ENCODE measurements around the gene EVPL.

The EVPL gene

DNA sequence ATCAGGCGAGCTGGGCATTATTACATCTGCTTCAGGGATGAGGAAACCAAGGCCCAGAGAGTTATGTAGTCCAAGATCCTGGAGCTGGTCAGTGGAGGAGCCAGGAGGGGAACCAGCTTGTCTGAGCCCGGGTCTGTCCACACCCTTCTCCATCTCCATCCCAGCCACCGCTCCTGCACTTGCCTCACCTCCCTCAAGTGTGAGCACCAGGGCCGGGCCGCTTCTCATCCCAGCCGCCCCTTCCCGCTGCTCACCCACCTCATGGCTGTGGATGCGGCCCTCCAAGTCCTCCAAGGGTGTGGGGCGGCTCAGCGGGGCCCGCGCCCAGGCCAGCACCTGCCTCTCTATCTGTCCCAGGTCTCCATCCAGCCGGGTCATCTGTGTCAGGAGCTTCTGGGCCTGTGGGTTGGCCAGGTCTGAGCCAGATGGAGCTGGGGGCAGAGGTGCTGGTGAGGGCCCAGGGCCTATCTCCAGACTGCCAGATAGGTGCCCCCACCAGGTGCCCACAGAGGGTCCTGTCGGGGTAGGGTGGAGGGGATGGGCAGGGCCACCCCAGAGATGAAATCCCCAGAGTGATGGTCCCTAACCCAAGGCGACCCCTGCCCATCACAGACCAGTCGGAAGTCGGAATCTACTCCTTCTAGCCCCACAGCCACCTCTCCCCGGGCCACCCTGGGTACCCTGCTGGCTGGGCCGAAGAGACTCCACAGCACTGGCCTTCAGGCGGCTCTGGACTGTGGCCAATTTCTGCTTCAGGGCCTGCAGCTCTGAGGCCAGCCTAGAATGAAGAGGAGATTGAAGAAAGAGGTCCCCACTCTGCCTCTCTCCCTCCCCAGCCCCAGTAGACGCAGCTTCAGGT is 9.4 kb downstream of the EVPL start:
- DNase-seq (ENCODE audit: low read depth, low spot score), result no peak

DNA sequence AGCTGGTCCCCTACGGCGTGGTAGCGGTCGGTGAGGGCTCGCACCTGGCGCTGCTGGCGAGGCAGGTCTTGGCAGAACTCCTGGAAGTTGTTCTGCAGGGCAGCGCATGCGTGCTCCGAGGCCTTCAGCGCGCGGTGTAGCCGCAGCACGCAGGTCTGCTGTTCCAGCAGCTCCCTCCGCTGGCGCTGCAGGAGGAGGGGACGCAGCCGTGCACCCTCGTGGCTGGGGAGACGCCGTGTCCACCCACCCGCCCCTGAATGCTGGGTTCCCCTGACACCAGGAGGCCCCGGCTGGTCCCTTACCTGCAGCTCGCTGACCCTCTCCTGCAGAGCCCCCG is 12.2 kb downstream of the EVPL start:
- no peak for DNase-seq (ENCODE audit: low read depth, low spot score)

GRCh38 chr17:76014100-76014924 is 12.8 kb downstream of the EVPL start:
- DNase-seq (ENCODE audit: low read depth, low spot score), result peak; percentile 61

DNA sequence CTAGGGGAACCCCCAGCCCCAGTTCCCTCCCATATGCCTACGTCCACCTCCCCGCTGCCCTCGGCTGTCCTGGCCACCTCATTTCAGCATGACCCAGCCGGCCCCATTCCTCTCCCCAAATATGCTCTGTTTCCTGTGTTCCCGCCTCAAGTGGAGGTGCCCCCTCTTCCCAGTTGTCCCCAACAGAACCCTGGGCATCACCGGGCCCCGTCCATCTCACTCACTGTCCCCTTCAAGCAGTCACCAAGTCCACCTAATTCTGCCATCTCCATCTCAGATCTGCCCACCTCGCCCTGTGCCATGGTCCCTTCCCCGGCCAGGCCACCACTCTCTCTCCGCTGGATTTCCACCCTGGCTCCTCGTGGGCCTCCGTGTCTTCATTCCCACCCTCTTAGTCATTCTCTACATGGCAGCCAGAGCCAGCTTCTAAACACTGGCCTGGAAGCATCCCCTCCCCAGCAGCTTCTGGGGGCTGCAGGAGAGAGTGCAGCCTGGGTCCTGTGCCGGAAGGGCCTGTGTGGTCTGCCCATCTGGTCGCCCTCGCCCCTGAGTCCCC is 13.7 kb downstream of the EVPL start:
- DNase-seq (ENCODE audit: low read depth, low spot score), result no peak

- no peak for DNase-seq (ENCODE audit: low read depth, low spot score)
Observed at GRCh38 chr17:76011951-76012350, 15.2 kb downstream of the EVPL start.

- DNase-seq (ENCODE audit: low read depth, low spot score), result no peak
Observed at GRCh38 chr17:76009969-76010661, 17.0 kb downstream of the EVPL start.

- DNase-seq (ENCODE audit: low read depth, low spot score), result no peak
Observed at GRCh38 chr17:76009447-76009846, 17.7 kb downstream of the EVPL start.

DNA sequence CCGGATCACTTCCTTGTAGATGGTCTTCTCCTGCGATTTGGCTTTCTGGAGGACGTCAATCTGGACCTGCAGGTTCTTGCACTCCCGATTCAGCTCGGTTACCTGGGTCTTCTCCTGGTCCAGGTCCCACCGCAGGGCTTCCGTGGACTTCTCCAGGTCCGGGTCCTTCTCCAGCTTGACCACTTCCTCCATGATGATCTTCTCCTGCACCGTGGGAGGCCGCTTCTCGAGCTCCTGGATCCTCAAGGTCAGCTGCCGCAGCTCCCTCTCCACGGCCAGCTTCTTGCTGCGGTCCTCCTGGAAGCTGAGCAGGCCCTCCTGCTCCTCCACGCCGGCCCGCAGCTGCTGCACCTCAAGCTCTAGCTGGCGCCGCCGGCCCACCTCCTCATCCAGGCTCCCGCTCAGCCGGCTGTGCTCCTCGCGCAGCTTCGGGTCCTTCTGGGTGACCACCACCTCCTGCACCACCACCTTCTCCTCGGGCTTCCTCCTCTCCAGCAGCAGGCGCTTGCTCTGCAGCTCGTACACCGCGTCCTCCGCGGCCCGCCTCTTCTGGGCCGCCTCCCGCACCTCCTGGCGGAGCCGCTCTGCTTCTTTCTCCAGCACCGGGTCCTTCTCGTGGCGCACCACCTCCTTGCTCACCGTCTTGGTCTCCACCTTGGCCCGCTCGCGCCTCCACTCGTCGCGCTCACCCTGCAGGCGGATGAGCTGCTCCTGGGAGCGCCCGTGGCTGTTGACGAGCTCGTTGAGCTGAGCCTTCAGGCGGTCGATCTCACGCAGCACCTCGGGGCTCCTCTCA is 18.3 kb downstream of the EVPL start:
- DNase-seq (ENCODE audit: low read depth, low spot score), result no peak

DNA sequence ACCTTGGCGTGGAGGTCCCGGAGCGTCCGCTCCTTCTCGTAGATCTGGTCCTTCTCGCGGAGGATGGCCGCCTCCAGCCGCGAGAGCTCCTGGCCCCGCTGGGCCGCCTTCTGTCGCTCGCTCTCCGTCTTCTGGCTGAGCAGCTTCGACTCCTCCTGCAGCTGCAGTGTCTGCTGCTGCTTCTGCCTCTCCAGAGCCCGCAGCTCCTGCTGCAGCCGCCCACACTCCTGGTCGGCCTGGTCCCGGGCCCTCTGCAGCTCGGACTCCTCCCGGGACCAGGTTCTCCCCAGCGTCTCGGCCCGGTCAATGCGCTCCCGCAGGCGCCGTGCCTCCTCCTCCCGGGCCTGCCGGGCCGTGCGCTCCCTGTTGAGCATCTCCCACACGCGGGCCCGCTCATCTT is 18.9 kb downstream of the EVPL start:
- DNase-seq (ENCODE audit: low read depth, low spot score), result no peak

GRCh38 chr17:76007850-76008165 is 19.3 kb downstream of the EVPL start:
- no peak for DNase-seq (ENCODE audit: low read depth, low spot score)

DNA sequence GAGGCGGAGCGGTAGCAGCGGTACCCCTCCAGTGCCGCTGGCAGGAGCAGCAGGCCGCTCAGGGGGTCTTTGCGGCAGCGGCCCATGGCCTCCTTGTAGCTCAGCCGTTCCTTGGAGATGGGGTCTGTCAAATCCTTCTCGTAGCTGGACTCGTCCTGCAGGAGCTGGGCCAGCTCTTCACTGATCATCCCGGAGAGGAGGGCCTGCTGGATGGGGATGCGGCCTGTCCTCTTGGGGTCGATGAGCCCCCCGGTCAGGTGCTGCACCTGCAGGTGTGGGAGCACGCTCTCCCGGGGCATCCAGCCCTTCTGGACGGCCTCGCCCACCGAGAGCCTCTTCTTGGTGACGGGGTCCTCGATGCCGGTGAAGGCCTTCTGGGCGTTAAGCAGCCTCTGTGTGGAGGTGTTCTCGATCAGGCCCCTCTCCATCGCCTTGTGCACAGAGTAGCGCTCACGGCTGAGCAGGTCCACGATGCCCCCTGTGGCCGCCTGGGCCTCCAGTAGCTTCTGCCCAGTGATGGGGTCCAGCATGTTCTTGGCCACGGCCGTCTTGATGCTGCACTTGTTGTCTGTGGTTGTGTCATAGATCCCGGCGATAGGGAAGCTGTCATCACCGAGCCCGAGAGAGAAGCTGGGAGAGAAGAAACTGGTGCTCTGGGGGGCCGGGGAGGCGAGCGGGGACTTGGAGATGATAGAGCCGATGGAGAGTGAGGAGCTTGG is 19.8 kb downstream of the EVPL start:
- no peak for DNase-seq (ENCODE audit: low read depth, low spot score)

DNA sequence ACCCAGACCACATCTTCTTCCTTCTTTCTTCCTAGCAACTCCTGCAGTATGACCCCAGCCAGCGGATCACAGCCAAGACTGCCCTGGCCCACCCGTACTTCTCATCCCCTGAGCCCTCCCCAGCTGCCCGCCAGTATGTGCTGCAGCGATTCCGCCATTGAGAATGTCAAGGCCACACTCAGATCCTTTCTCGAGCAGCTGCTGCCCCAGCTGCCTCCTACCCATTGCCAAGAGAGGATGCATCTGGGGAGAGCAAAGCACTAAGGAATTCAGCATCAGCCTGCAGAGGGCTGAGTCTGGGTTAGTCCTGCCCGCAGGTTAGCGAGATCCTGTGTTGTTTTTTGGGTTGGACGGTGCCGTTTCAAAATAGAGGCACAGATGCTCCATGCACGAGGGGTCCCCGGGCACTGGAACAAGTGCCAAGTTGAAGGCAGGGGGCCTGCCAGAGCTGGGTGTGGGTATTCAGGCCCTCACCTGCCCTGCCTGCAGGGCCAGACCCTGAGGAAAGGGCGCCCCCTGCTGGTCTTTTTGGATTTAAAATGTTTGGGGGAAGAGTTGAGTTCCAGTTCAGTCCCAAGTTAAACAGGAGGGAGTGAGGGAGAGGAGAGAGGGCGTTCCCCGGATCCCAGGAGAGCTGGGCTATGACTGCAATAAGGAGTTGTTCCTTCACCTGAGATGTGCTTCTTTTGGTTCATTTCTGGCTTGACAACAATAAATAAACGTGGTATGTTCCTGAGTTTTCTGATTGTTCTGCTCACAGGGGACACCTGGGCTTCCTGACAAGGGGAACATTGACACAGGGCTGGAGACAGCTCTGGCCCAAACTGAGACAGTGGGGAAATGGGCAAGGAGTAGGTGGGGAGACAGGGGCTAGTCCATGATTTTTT is 21.6 kb downstream of the EVPL start:
- DNase-seq (ENCODE audit: low read depth, low spot score), result peak; percentile 70

GRCh38 chr17:76004750-76005262 is 22.3 kb downstream of the EVPL start:
- DNase-seq (ENCODE audit: low read depth, low spot score), result no peak

- DNase-seq (ENCODE audit: low read depth, low spot score), result no peak
Observed at GRCh38 chr17:76003915-76004314, 23.2 kb downstream of the EVPL start.

DNA sequence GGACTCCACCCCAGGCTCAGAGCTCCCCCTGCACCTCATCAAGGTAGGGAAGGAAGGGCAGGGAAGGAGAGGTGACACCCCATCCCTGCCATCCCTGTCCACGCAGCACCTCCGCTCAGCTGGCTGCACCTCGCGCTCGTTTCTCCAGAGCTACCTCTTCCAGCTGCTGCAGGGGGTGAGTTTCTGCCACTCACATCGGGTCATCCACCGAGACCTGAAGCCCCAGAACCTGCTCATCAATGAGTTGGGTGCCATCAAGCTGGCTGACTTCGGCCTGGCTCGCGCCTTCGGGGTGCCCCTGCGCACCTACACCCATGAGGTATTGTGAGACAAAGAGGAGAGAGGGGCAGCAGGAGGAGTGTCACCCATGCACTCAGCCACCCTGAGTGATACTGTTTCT is 25.0 kb downstream of the EVPL start:
- DNase-seq (ENCODE audit: low read depth, low spot score), result no peak

DNA sequence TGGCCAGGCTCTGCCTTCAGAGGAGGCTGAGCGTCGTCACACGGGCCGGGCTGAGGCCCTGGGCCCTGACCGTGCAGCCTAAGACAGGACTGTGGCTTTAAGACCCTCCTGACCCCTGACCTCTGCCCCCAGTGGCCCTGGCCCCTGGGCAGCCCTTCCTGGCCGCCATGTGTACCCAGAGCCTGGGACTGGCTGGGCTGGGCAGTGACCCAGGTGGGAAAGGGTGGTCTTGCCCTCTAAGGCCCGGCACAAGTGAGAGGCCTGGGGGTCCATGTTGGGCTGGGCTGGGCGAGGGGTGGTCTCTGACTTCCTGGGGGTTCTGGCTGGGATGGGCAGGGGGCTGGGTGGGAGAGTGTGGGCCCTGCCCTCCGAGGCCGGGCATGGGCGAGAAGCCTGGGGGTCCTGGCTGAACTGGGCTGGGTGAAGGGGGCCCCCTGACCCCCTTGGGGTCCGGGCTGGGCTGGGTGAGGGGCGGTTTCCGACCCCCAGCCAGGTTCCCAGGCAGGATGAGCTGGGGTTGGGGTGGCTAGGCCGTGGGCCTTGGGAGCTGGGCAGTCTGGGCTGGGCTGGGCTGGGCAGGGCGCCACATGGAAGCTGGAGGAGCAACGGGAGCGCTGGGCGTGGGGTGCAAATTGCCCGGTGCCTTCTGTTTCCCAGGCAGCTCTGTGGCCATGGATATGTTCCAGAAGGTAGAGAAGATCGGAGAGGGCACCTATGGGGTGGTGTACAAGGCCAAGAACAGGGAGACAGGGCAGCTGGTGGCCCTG is 26.2 kb downstream of the EVPL start, which contains the start of gene CDK3:
Gene CDK3, plus strand, starts transcription at position 101 of the 767 bp plus-strand sequence. Its CDS starts 571 bp downstream, at position 672.
- no peak for DNase-seq (ENCODE audit: low read depth, low spot score)

DNA sequence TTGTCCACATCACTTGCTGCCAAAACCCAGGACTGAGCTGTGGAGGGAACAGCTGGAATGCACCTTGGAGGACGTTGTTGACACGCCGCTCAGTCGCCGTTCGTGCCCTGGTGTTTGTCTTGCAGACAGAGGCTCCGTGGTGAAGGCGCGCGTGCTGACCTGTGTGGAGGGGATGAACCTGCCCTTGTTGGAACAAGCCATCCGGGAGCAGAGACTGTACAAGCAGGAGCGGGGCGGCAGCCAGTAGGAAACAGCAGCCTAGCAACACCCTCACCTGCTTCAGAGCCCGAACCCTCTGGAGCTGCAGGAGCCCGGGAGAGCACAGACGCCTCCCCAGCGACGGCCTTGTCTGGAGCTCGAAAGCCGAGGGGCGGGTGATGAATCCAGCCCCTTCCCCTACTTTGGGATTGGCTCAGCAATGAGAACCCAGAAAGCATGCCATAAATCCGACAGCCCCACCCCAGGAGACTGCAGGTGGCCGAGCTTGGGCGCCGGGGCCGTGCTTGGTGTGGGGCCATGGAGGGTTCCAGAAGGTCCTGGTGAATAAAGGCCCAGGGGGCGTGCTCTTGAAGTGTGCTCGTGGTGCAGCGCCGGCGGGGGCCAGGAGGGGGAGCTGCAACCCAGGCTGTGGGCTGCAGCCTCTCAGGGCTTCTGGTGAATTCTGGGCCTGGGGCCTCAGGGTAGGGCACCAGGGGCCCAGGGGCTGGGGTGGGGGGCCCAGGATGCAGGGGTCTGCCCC is 26.9 kb downstream of the EVPL start:
- DNase-seq (ENCODE audit: low read depth, low spot score), result peak; percentile 25

DNA sequence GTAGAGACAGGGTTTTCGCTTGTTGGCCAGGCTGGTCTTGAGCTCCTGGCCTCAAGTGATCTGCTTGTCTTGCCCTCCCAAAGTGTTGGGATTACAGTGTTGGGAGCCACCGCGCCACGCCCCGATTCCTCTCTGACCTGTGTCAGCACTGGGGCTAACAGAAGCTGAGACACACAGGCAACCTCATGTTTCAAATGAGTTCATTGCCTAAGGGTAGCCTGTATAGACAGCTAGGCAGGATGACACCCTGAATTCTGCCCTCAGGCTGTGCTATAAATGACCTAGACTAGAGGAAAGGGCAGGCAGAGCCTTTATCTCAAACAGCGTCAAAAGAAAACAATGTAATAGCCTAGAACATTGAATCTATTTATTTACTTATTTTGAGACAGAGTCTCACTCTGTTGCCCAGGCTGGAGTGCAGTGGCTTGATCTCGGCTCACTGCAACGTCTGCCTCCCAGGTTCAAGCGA is 28.7 kb downstream of the EVPL start:
- no peak for DNase-seq (ENCODE audit: low read depth, low spot score)

Measured in activated naive CD8-positive, alpha-beta T cell treated with anti-CD3 and anti-CD28 coated beads, Interleukin-2, amount 50 U/mL, for 16 hours (primary cell).